Measurements from ENCODE around the gene ARF3.

ARF3 gene

GRCh38 chr12:48988030-48988649 is 30.9 kb upstream of the ARF3 start:
- DNase-seq (ENCODE audit: extremely low read depth, low read depth), result no peak
- peak; percentile 84 for TF ChIP-seq CTCF (IDR thresholded peaks at IDR 0.05; ENCODE audit: low read depth, low read length)

- DNase-seq (ENCODE audit: extremely low read depth, low read depth), result no peak
- no peak for TF ChIP-seq CTCF (IDR thresholded peaks at IDR 0.05; ENCODE audit: low read depth, low read length)
Observed at GRCh38 chr12:48986720-48987291, 29.5 kb upstream of the ARF3 start.

- TF ChIP-seq CTCF (IDR thresholded peaks at IDR 0.05; ENCODE audit: low read depth, low read length), result no peak
- no peak for DNase-seq (ENCODE audit: extremely low read depth, low read depth)
Observed at GRCh38 chr12:48985901-48986300, 28.6 kb upstream of the ARF3 start.

GRCh38 chr12:48985475-48985897 is 28.2 kb upstream of the ARF3 start:
- no peak for TF ChIP-seq CTCF (IDR thresholded peaks at IDR 0.05; ENCODE audit: low read depth, low read length)
- no peak for DNase-seq (ENCODE audit: extremely low read depth, low read depth)

GRCh38 chr12:48982397-48983080 is 25.3 kb upstream of the ARF3 start:
- DNase-seq (ENCODE audit: extremely low read depth, low read depth), result no peak
- no peak for TF ChIP-seq CTCF (IDR thresholded peaks at IDR 0.05; ENCODE audit: low read depth, low read length)

GRCh38 chr12:48981757-48982157 is 24.5 kb upstream of the ARF3 start:
- TF ChIP-seq CTCF (IDR thresholded peaks at IDR 0.05; ENCODE audit: low read depth, low read length), result no peak
- DNase-seq (ENCODE audit: extremely low read depth, low read depth), result no peak

Data from AG09319 (cell line).